Activated CD4-positive, alpha-beta T cell treated with anti-CD3 and anti-CD28 coated beads for 48 hours (primary cell): ENCODE data around the gene TENM4.
"Not testable (repeated sequence)": the region's sequence is repeated elsewhere in the genome, so short reads cannot be mapped to it uniquely, and the experiment has no call there.

ENCODE experiments used
- DNase-seq: peaks from one replicate; pipeline ENCODE4 v3.0.0-alpha.2; 2020

The TENM4 gene

DNA sequence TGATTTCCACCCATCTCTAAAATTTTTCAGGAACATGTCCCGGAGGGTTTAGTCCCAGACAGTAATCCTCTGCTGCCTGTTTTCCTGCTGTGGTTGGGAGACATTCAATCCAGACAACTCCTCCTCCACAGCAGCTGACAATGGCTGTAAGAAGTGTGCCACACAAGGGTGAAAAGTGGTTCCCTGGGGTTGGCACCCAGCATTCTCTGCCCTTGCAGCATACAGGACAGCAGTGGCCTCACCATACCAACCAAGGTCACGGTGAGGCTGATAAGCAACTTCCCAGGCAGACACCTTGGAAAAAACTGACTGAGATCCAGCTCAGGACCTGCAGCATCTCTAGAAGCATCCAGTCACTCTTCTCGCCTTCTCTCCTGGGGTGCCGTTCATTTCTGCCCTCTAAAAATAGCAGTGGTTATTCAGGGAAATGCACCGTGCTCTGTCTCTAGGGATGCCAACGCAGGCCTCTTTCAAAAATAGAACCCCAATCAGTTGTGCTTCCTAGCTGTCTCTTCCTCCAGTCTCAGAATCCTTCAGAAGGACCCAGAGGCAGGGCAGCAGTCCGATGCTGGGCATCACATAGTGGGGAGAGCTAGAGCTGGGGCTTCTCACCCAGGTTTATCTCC, 241.0 kb downstream of the TENM4 start:
- DNase-seq = no peak

DNA sequence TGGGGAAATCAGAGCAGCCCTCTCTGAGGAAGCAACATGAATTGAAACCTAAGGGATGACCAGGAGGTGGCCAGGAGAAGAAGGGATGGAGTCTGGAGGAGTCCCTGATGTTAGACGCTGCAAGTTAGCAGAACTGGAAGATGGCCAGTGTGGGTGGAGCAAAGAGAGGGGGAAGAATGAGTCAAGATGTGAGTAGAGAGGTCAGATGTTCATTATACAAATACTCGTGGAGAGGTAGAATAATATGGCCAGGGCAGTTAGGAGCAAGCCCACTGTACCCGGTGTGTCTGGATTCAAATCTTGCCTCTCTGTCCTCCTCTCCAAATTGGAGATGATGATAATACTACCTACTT, 242.0 kb downstream of the TENM4 start:
- DNase-seq = no peak

DNA sequence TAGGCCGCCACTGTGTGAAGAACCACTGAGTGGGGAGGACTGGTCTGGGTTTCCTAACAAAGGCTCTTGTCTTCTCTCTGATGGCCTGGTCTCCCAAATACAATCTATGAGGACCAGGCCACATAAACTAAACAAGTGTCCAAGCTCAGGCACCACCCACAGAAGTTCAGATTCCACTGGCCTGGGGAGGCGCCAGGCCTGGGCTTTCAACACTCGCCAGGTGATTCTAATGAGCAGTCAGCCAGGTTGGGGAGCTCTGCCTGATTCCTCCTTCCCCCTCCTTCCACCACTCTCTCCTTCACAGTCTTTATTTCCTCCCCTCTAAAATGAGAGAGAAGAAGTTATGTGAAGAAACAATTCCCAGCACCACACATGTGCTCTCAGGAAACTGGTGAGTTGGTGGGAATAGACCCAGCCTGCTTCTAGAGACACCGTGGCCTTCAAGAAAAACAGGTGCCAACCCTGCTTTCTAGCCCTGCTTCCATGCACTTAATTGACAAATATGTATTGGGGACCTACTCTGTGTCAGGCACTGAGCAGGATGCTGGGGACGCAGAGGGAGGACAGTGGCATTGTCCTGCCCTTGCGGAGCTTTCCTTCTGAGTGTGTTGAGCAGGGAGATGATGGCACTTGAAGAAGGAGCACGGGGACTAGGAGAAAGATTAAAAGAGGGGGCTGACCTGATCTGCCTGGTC, 242.5 kb downstream of the TENM4 start:
- no peak for DNase-seq

DNA sequence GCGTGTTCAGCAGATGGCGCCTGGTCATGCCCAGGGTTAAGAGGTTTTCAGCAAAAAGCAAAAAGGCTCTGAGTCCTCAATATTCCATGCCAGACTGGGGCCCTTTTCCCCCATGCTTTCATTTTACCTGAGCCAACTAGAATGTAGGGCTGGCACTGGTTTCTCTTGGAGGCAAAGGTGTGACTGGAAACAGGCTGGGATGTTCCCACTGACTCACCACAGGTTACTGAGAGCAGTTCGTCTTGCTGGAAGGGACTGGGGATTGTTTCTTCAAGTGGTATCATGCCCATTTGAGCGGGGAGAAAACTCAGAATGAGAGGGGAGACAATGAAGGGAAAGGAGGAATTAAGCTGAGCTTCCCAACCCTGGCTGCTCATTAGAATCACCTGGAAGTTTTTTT, 243.9 kb downstream of the TENM4 start:
- DNase-seq = no peak

DNA sequence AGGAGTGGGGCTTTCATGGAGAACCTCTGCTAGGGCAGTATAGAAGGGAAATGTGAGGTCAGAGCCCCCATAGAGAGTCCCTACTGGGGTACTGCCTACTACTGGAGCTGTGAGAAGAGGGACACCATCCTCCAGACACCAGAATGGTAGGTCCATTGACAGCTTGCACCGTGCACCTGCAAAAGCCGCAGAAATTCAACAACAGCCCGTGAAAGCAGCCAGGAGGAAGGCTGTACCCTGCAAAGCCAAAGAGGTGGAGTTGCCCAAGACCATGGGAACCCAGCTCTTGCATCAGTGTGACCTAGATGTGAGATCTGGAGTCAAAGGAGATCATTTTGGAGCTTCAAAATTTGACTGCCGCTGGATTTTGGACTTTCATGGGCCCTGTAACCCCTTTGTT, 245.6 kb downstream of the TENM4 start:
- no peak for DNase-seq

DNA sequence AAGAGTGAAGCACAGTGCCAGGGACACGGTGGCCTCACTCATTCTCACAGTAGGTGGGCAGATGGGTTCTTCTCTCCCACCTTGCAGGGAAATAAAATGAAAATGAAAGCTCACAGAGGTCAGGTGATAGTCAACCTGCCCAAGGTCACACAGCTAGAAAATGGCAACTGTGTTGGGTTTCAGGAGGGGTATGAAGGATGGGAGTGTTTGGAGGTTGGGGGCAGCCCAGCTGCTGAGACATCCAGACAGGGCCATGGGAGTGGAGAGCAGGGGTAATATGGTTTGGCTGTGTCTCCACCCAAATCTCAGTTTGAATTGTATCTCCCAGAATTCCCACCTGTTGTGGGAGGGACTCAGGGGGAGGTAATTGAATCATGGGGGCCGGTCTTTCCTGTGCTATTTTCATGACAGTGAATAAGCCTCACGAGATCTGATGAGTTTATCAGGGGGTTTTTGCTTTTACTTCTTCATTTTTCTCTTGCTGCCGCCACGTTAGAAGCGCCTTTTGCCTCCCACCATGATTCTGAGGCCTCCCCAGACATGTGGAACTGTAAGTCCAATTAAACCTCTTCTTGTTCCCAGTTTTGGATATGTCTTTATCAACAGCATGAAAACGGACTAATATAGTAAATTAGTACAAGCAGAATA, 247.0 kb downstream of the TENM4 start:
- DNase-seq = no peak

DNA sequence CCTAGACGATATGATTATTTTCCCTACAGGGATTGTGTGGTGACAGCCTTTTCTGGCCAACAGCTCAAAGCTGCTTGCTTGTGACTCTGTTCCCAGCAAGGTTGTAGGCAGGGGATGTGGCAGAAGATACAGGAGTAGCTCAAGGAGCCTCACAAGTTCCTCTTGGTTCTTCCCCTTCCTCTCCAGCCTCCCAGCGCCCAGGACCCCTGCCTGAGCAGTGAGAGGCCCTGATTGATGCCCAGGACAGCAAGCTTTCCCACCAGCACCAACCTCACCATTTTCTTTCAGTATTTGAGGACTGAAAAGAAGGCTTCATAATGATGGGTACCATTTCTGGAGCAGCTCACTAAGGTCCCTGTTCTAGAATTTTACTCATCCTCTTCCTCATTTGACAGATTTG, 248.0 kb downstream of the TENM4 start:
- DNase-seq = no peak

DNA sequence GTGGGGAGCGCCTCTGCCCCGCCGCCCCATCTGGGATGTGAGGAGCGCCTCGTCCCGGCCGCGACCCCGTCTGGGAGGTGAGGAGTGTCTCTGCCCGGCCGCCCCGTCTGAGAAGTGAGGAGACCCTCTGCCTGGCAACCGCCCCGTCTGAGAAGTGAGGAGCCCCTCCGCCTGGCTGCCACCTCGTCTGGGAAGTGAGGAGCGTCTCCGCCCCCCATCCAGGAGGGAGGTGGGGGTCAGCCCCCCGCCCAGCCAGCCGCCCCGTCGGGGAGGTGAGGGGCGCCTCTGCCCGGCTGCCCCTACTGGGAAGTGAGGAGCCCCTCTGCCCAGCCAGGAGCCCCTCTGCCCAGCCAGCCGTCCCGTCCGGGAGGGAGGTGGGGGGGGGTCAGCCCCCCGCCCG, 249.1 kb downstream of the TENM4 start:
- DNase-seq = not testable (repeated sequence)

DNA sequence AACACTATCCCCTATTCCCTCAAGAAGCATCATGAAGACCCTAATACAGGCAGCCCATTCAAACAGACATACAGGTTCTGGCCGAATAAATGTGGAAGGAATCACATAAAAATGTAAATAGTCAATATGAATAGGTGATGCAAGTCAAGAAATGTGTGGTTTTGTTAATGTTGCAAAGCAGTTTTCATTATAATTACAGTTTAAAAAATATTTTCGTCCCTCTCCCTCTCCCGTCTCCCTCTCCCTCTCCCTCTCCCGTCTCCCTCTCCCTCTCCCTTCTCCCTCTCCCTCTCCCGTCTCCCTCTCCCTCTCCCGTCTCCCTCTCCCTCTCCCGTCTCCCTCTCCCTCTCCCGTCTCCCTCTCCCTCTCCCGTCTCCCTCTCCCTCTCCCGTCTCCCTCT, 250.3 kb downstream of the TENM4 start:
- DNase-seq = not testable (repeated sequence)

DNA sequence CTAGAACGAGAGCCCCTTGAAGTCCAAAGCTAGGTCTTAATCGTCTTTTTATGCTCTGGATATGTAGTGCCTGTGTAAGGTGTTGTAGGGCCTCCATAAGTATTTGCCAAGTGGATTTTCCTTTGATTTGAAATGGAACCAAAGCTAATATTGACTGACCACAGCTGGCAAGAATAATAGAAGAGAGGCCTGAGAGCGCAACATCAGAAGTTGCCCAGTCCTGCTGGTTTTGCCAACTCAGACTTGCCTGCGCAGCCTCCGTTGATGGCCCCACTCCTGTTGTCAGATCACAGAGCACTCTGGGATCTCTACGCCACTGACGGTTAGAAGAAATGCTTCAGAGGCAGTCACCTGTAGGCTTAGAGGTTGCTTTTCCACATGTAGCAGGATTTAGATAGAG, 251.2 kb downstream of the TENM4 start:
- DNase-seq = no peak

DNA sequence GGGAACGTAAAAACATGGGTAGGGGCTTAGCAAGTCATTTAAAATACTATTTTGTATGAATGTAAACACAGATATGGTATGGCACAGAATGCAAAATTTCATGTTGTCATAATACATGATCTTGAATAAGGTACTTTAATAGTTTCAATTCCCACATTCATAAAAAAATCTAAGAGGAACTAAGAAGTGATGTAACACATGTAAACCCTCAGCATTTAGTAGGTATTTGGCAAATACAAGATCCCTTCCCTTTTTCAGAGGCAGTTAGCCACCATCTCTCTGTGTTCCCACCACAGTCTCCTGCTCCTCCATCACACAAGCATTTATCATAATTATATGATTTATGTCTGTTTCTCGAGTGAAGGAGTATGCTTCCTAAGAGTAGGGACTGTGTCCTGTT, 251.8 kb downstream of the TENM4 start:
- no peak for DNase-seq

DNA sequence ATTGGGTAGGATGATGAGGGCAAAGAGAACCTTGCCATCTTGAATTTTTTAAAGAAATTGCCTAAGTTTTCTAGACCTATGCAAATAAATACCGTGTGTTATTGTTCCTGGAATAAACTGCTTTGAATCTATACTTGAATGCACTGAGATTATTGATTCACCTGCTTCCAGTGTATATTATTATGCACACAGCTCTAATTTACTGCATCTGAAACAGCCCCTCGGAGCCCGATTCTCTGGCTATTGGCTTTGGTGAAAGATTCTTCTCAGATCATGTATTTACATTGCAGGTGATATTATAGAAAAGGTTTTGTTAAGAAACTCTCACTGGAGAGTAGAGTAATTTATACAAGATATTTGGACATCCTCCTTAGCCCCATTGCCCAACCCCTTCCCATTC, 254.2 kb downstream of the TENM4 start:
- DNase-seq = no peak

DNA sequence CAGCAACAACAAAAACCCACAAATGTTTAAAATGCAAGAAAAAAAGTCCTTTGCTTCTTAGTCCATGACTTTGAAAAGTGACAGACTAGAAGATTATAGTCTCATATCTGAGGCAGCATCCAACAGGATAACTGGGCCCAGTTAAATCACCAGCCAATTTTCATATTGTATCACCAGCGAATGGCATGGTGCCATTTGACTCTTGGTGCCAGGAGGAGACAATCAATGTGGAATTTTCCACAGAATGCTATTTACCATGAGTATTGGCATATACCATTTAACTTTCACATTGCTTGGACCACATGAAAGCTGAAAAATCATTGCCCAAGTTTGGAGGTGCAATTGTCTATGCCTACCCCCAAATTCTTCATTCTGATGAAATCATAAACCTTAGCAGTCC, 255.5 kb downstream of the TENM4 start:
- DNase-seq = no peak

DNA sequence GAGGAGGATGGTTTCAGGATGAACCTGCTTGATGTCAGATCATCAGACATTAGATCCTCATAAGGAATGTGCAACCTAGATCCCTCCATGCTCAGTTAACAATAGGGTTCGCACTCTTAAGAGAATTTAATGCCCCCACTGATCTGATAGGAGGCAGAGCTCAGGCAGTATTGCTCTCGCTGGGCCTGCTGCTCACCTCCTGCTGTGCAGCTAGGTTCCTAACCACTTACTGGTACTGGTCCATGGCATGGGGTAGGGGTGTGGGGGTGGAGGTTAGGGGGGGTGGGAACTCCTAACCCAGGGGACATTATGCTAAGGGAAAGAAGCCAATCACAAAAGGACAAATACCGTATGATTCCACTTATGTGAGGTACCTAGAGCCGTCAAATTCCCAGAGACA, 256.5 kb downstream of the TENM4 start:
- no peak for DNase-seq

DNA sequence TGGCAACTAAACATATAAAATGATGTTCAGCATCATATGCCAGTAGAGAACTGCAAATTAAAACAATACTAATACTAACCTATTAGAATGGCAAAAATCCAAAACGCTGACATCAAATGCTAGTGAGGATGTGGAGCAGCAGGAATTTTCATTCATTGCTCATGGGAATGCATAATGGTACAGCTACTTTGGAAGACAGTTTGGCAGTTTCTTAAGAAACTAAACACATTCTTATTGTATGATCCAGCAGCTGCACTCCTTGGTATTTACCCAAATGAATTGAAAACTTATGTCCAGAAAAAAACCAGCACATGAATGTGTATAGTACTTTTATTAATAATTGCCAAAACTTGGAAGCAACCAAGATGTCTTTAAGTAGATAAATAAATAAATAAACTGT, 258.0 kb downstream of the TENM4 start:
- DNase-seq = no peak

DNA sequence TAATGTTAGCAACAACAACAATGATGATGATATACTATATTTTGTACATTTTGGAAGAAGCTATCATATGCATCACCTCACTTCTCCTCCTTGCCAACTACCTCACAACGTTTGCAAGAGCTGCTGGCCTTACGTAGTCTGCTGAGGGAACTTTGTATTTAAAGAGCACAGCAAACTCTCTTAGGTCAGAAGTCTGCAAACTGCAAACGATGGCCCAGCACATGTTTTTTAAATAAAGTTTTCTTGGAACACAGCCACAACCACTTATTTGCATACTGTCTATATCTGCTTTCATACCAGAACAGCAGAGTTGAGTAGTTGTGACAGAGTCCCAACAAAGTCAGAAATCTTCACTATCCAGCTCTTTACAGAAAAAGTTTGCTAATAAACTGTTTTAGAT, 261.7 kb downstream of the TENM4 start:
- DNase-seq = no peak

DNA sequence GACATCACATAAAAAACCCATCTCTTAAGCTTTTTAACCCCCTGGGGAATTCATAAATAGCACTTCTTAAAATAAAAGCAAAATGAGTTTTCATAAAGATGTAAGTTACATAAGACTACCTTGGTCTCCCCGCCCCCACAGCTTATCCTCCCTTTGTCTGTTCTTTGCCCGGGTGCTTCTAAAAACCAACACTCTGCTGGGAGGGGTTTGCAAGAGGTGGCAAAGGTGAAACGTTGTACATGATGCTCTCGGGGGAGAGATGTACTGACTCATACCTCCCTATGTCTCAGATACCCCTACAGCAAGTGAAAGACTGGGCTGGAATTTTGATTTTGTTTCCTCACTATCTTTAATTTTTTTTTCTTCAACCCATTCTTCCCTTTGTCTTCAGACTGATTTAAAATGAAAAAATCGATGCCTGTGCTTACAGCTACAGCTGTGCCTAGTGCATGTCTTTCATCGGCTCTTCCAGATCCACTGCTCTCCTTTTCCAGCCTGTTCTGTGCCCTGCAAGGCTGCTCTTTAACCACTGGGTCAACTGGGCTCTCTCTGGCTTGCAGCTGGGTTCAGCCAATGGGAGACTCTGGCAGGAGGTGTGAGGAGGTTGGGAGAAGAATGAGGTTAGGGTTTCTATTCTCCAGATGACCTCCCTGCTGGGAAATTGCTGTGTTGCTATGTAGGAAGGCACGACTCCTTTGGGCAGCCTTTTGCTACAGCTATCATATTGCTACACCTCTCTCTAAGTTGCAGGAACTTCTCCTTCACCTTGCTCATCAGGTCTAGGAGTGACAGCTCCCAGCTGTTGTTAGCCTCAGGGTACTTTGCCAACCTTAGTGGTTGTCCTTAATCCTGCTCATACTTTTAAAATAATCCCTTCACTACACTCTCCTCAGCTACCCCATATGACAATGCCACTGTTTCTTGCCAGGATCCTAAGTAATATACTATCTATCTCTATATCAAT, 266.5 kb downstream of the TENM4 start:
- no peak for DNase-seq

DNA sequence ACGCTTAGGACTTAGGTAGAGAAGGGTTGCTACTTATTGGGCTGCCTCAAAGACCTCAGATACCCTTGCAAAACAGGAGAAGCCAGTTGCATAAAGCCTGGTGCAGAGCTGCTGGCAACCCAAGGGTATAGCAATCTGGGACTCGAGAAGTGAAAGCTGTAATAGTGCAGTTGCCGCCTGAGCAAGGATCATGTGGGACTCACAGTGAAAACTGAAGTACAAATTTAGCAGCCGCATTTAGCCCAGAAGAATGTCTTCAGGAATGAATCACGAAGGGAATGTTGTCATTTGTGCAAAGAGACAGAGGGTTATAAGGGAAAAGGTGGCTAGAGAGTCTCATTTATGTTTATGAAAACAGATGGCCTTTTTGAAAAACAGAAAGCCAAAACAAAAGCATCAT, 267.2 kb downstream of the TENM4 start:
- no peak for DNase-seq

DNA sequence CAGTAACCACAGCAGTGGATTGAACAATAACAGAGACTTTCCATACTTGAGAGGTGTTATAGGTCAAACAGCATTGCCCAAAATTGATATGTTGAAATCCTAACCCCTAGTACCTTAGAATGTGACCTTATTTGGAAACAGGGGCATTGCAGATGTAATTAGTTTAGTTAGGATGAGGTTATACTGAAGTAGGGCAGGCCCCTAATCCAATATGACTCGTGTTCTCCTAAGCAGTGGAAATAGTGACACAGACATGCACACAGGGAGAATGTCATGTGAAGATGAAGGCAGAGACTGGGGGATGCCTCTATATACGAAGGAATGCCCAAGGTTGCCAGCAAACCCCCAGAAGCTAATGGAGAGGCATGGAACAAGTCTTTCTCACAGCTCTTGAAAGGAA, 270.5 kb downstream of the TENM4 start:
- no peak for DNase-seq

DNA sequence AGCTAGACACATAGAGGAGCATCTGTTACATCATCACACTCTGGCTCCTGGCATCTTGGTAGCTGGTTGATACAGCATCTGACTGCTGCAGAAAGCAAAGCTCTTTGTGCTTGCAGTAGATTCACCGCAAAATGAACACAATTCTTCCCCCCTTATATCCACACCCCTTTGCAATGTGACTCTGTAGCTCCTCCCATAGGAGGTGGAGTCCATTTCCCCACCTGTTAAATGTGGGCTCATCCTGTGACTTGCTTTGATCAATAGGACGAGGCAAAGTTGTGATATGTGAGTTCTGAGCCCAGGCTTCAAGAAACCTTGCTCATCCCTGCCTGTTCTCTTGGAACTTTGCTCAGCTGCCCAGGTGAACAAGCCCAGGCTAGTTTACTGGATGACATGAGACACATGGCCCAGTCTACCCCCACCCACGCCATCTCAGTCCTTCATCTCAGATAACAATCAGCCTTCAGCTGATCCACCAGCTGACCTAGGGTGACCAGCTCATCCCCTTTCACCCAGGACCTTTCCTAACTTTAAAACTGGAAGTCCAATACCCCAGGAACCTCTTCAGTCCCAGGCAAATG, 272.2 kb downstream of the TENM4 start:
- DNase-seq = no peak

DNA sequence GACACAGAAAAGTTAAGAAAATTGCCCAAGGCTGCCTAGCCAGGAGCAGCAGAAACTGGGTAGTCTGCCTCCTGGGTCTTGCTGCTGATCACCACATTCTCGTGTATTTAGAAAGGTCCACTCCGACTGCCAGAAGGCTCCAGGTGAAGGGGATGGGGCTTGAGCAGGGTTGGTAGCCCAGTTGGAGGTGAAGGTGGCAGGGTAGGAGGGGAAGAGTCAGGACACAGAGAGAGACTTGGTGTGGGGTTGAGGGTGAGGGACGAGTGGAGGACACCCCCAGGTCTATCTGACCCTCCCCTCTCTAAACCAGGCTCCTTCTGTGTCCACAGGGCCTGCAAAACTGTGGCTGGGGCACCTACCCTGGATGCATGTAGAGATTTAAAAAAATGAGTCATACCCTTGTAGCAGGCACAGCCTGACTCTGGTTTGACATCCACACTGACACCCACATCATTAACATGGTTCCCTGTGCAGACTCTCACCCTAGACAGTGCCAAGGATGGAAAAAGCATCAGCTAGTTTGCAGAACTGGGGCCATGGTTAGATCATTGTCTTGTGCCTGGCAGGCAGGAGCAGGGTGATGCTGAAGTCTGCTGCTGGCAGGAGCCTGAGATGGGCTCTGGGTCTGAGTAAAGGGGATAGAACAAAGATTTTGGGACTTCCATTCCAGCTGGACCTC, 273.2 kb downstream of the TENM4 start:
- no peak for DNase-seq

DNA sequence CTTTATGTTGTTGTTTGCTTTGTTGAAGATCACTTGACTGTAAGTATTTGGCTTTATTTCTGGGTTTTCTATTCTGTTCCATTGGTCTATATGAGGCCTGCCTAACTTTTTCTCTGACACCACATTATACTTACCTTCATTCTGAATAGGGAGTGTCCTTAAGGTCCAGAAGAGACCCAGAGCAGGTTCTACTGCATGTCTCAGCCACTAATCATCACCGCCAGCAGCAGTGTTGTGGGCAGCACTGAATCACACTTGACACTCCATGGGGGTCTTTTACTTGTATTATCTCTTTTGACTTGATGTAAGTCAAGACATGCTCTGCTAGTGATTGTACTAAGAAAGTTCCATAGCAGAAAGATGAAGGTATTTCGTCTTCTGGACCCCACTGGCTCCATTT, 274.9 kb downstream of the TENM4 start:
- DNase-seq = no peak
